H1 (cell line): Measurements from ENCODE around the gene CCDC169. TPM values are rescaled to one million over a fixed set of nuclear protein-coding genes. Genes with fewer than 3 reads are reported as not detected.

Experiments used
- CTCF ChIA-PET: fragments of 300-600 bp; sonication (Branson Sonifier 250); formaldehyde crosslinking; loops from one replicate; lab custom pipeline; 2021; ENCODE audit not compliant: partially characterized antibody; lab: Charles Lee
- POLR2A ChIA-PET: fragments of 300-600 bp; sonication (Branson Sonifier 250); formaldehyde crosslinking; loops from one replicate; lab custom pipeline; 2021; ENCODE audit warnings: inconsistent platforms; ENCODE audit not compliant: partially characterized antibody; lab: Charles Lee
- DNase-seq, 2 experiments: peaks; one replicate each; pipeline versions ENCODE4 v3.0.0 to v3.0.0-alpha.2; 2010 to 2022; ENCODE audit warnings: low spot score in 2 of 2, low read depth in 1 of 2, mixed read lengths in 1 of 2
- FAIRE-seq: peaks from 2 replicates; lab custom pipeline; 2011; peaks lifted over from hg19 to GRCh38; lab: Jason Lieb, UNC
- H2AFZ ChIP-seq: 2 replicates; pipeline ENCODE4 v1.8.1; 2012; ENCODE audit warnings: low read length, inconsistent platforms
- H2AK5ac ChIP-seq: 2 replicates; pipeline ENCODE4 v1.6.1; 2013; ENCODE audit warnings: low read depth, low read length
- H2BK120ac ChIP-seq: replicated peaks from 2 replicates; pipeline ENCODE3; 2013; ENCODE audit warnings: low read depth, low read length, inconsistent platforms
- H2BK12ac ChIP-seq: 2 replicates; pipeline ENCODE4 v1.6.1; 2013; ENCODE audit warnings: low read depth, low read length
- H2BK15ac ChIP-seq: 2 replicates; pipeline ENCODE4 v1.6.1; 2013; ENCODE audit warnings: low read length
- H2BK20ac ChIP-seq: 2 replicates; pipeline ENCODE4 v1.6.1; 2013; ENCODE audit warnings: low read length
- H2BK5ac ChIP-seq: 2 replicates; pipeline ENCODE4 v1.6.1; 2013; ENCODE audit warnings: low read depth, low read length
- H3K14ac ChIP-seq: 2 replicates; pipeline ENCODE4 v1.6.1; 2013; ENCODE audit warnings: inconsistent platforms; ENCODE audit not compliant: insufficient read length
- H3K18ac ChIP-seq: 2 replicates; pipeline ENCODE4 v1.6.1; 2013; ENCODE audit warnings: low read length; ENCODE audit errors: extremely low read depth
- H3K23ac ChIP-seq: 2 replicates; pipeline ENCODE4 v1.6.1; 2013; ENCODE audit warnings: inconsistent platforms; ENCODE audit not compliant: insufficient read length
- H3K23me2 ChIP-seq: 2 replicates; pipeline ENCODE4 v1.6.1; 2013; ENCODE audit warnings: low read depth, low read length
- H3K27ac ChIP-seq: 2 replicates; pipeline ENCODE4 v1.6.1; 2011; ENCODE audit warnings: low read depth, low read length, inconsistent platforms
- H3K27me3 ChIP-seq, 4 experiments: replicated peaks in 1 of 4; 1 replicate in 1 of 4; 2 replicates in 3 of 4; pipeline versions ENCODE4 v1.6.1 to v1.8.1; 2011 to 2013; ENCODE audit warnings: low read length in 3 of 4, mild to moderate bottlenecking in 3 of 4, inconsistent platforms in 2 of 4, mixed read lengths in 2 of 4, moderate library complexity in 1 of 4; ENCODE audit not compliant: control insufficient read depth in 3 of 4, insufficient read depth in 3 of 4; ENCODE audit errors: extremely low read depth in 1 of 4
- H3K36me3 ChIP-seq, 4 experiments: 2 replicates each; pipeline versions ENCODE4 v1.6.1 to v1.8.1; 2011 to 2013; ENCODE audit warnings: mild to moderate bottlenecking in 4 of 4, low read length in 3 of 4, moderate library complexity in 2 of 4, control low read depth in 1 of 4, inconsistent platforms in 1 of 4; ENCODE audit not compliant: insufficient read depth in 4 of 4, control insufficient read depth in 2 of 4
- H3K4ac ChIP-seq: replicated peaks from 2 replicates; pipeline ENCODE3; 2013; ENCODE audit warnings: low read length, low read depth, mixed read lengths, inconsistent platforms; ENCODE audit not compliant: insufficient read length
- H3K4me1 ChIP-seq, 4 experiments: replicated peaks in 1 of 4; 1 replicate in 1 of 4; 2 replicates in 3 of 4; pipeline versions ENCODE4 v1.6.1 to v1.8.1; 2011 to 2013; ENCODE audit warnings: low read length in 3 of 4, inconsistent platforms in 2 of 4, mixed read lengths in 1 of 4; ENCODE audit not compliant: insufficient read depth in 4 of 4, control insufficient read depth in 3 of 4
- H3K4me2 ChIP-seq, 2 experiments: 2 replicates each; pipeline versions ENCODE4 v1.6.1 to v1.8.1; 2011 to 2013; ENCODE audit warnings: low read depth in 2 of 2, low read length in 2 of 2, control low read depth in 1 of 2, inconsistent platforms in 1 of 2, mild to moderate bottlenecking in 1 of 2; ENCODE audit not compliant: insufficient read depth in 1 of 2
- H3K4me3 ChIP-seq, 4 experiments: fragments of 200-600, 300-600 bp in 1 of 4; sonication (generic), shearing (Covaris generic), sonication (Bioruptor Twin) in 1 of 4; 2 replicates each; pipeline versions ENCODE4 v1.5.1 to v1.8.1; 2011 to 2016; ENCODE audit warnings: low read length in 4 of 4, low read depth in 3 of 4, control low read depth in 2 of 4, inconsistent platforms in 2 of 4, mild to moderate bottlenecking in 2 of 4, mixed read lengths in 1 of 4, moderate library complexity in 1 of 4; ENCODE audit not compliant: insufficient read depth in 2 of 4; ENCODE audit errors: extremely low read depth in 1 of 4
- H3K56ac ChIP-seq: replicated peaks from 2 replicates; pipeline ENCODE3; 2013; ENCODE audit warnings: low read depth, mild to moderate bottlenecking, mixed read lengths, low read length, inconsistent platforms; ENCODE audit not compliant: insufficient read length
- H3K79me1 ChIP-seq: 2 replicates; pipeline ENCODE4 v1.6.1; 2013; ENCODE audit warnings: low read depth, low read length, control low read depth
- H3K79me2 ChIP-seq, 2 experiments: 2 replicates each; pipeline versions ENCODE4 v1.6.1 to v1.8.1; 2012 to 2013; ENCODE audit warnings: low read length in 2 of 2, mild to moderate bottlenecking in 2 of 2, inconsistent platforms in 1 of 2; ENCODE audit not compliant: insufficient read depth in 2 of 2, control insufficient read depth in 1 of 2
- H3K9ac ChIP-seq, 4 experiments: replicated peaks in 1 of 4; 1 replicate in 1 of 4; 2 replicates in 3 of 4; pipeline versions ENCODE4 v1.6.1 to v1.8.1; 2011 to 2013; ENCODE audit warnings: low read depth in 3 of 4, low read length in 3 of 4, control low read depth in 2 of 4, mild to moderate bottlenecking in 2 of 4, moderate library complexity in 2 of 4, inconsistent platforms in 1 of 4; ENCODE audit errors: extremely low read depth in 1 of 4
- H3K9me3 ChIP-seq, 2 experiments: 2 replicates each; pipeline versions ENCODE4 v1.6.1 to v1.8.1; 2012 to 2013; ENCODE audit warnings: mild to moderate bottlenecking in 2 of 2, moderate library complexity in 2 of 2, control low read depth in 1 of 2, inconsistent platforms in 1 of 2, low read depth in 1 of 2, low read length in 1 of 2, mixed read lengths in 1 of 2; ENCODE audit not compliant: insufficient read depth in 2 of 2
- H4K20me1 ChIP-seq, 2 experiments: replicated peaks in 1 of 2; 2 replicates each; pipeline versions ENCODE3 to v1.8.1; 2011 to 2013; ENCODE audit warnings: inconsistent platforms in 2 of 2, low read length in 2 of 2, mild to moderate bottlenecking in 1 of 2; ENCODE audit not compliant: insufficient read depth in 2 of 2, control insufficient read depth in 1 of 2
- H4K5ac ChIP-seq: 2 replicates; pipeline ENCODE4 v1.6.1; 2013; ENCODE audit warnings: low read length, low read depth, mixed read lengths, inconsistent platforms; ENCODE audit not compliant: insufficient read length
- H4K8ac ChIP-seq: 2 replicates; pipeline ENCODE4 v1.8.0; 2013; ENCODE audit warnings: mild to moderate bottlenecking, moderate library complexity, low read length, inconsistent platforms; ENCODE audit not compliant: insufficient read depth; ENCODE audit errors: extremely low read depth
- H4K91ac ChIP-seq: replicated peaks from 2 replicates; pipeline ENCODE3; 2013; ENCODE audit warnings: low read length, mixed read lengths, inconsistent platforms; ENCODE audit not compliant: insufficient read length
- ASH2L ChIP-seq: fragments of 200-600, 300-600 bp; sonication (generic); IDR thresholded peaks from one replicate; pipeline ENCODE4 v1.7.1; 2017; ENCODE audit warnings: low read length
- BRCA1 ChIP-seq: IDR thresholded peaks from 2 replicates; pipeline ENCODE4 v1.6.1; 2012; ENCODE audit warnings: low read depth, low read length, improper control_type of control experiment
- CHD1 ChIP-seq: IDR thresholded peaks from 2 replicates; pipeline ENCODE4 v1.6.1; 2012; ENCODE audit warnings: low read depth, low read length, improper control_type of control experiment
- EZH2 ChIP-seq: fragments of 200-600 bp; sonication (generic); IDR thresholded peaks from 2 replicates; pipeline ENCODE4 v1.7.1; 2012; ENCODE audit warnings: low read depth, mild to moderate bottlenecking, moderate library complexity, low read length, inconsistent platforms; ENCODE audit not compliant: severe bottlenecking
- GTF2F1 ChIP-seq: IDR thresholded peaks from 2 replicates; pipeline ENCODE4 v1.6.1; 2012; ENCODE audit warnings: low read depth, low read length, improper control_type of control experiment, borderline replicate concordance
- NRF1 ChIP-seq: IDR thresholded peaks from 2 replicates; pipeline ENCODE4 v1.6.1; 2011; ENCODE audit warnings: mild to moderate bottlenecking, low read depth, low read length, improper control_type of control experiment
- POLR2AphosphoS5 ChIP-seq: IDR thresholded peaks from 2 replicates; pipeline ENCODE4 v1.6.1; 2011; ENCODE audit warnings: low read depth, low read length
- POU5F1 ChIP-seq: IDR thresholded peaks from 2 replicates; pipeline ENCODE4 v1.6.1; 2011; ENCODE audit warnings: low read depth, mild to moderate bottlenecking, low read length, moderate library complexity
- RBBP5 ChIP-seq: IDR thresholded peaks from 2 replicates; pipeline ENCODE4 v1.7.1; 2012; ENCODE audit warnings: low read depth, mild to moderate bottlenecking, inconsistent platforms, low read length, moderate library complexity, borderline replicate concordance
- SAP30 ChIP-seq: fragments of 300-600 bp; sonication (generic); IDR thresholded peaks from 2 replicates; pipeline ENCODE4 v1.7.1; 2012; ENCODE audit warnings: low read length, moderate library complexity, mild to moderate bottlenecking, inconsistent platforms; ENCODE audit not compliant: insufficient read depth, insufficient replicate concordance
- TAF7 ChIP-seq: optimal IDR thresholded peaks from 2 replicates; pipeline ENCODE3; 2011; ENCODE audit warnings: low read depth, mild to moderate bottlenecking, inconsistent platforms, low read length, moderate library complexity, borderline replicate concordance
- YY1 ChIP-seq: IDR thresholded peaks from 2 replicates; pipeline ENCODE4 v1.6.1; 2011; ENCODE audit warnings: low read depth, mild to moderate bottlenecking, low read length
- WGBS, 2 experiments: shearing (Covaris generic) in 1 of 2; methylation state at CpG; one replicate each; pipeline versions ENCODE4 v1.1.6 to v1.1.7; 2013 to 2015; ENCODE audit warnings: low lambda C conversion rate in 2 of 2, mixed read lengths in 2 of 2, inconsistent platforms in 1 of 2, low coverage in 1 of 2, missing lambda C conversion rate in 1 of 2; ENCODE audit not compliant: insufficient replicate concordance in 2 of 2, insufficient coverage in 1 of 2, insufficient read length in 1 of 2; ENCODE audit errors: extremely low coverage in 1 of 2, missing lambda C conversion rate in 1 of 2; 5-methylcytosine and 5-hydroxymethylcytosine counted together
- polyA plus RNA-seq, 7 experiments: library from polyadenylated mRNA; depleted of rRNA in 3 of 7; stranded (reverse) in 5 of 7; unstranded in 2 of 7; fragments of >200 nt in 5 of 7; fragments of 200-250 nt in 2 of 7; gene quantifications; 1 replicate in 5 of 7; 2 replicates in 1 of 7; 4 replicates in 1 of 7; pipeline versions ENCODE4 v1.2.1 to v1.2.3, GENCODE V29; 2011 to 2013; ENCODE audit warnings: missing spikeins in 2 of 7, mixed read lengths in 2 of 7
- total RNA-seq: library from RNA; stranded (reverse); fragmentation: NEBNext Ultra II Directional; extraction: Animal tissue kit (Norgen Biotek cat#: 25700); gene quantifications from 2 replicates; pipeline ENCODE4 v1.2.1, GENCODE V29; 2021

The CCDC169 gene
- total and polyA plus RNA-seq, 2 of the 8 experiments (the other 6 are each of a cell fraction or from before 2014, with no cell fraction given), result 7.2 to 44.0 TPM

DNA sequence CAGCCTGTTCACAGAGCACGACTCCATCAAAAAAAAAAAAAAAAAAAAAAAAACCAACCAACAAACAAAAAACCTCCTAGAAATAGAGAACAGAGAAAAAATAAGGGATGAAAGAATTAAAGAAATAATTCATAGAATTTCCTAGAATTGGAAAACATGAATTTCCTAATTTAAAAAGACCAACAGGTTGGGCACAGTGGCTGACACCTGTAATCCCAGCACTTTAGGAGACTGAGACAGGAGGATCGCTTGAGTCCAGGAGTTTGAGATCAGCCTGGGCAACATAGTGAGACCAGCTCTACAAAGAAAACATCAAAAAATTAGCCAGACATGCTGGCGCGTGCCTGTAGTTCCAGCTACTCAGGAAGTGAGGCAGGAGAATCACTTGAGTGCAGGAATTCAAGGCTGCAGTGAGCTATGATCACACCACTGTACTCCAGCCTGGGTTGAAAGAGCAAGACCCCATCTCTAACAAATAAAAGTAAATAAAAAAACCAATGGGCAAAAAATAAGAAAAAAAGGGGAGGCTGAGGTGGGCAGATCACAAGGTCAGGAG, 42.1 kb upstream of the CCDC169 start:
- H3K18ac ChIP-seq, result no peak overlapping the region
- H2BK20ac ChIP-seq, result no peak overlapping the region
- H3K23ac ChIP-seq, result no peak overlapping the region
- no peak overlapping the region for H3K9ac ChIP-seq
- no peak overlapping the region for H3K4ac ChIP-seq
- no peak for DNase-seq
- ChIA-PET POLR2A (interaction anchor here (0.9 kb wide), 1 partner anchor 9 kb away, joined by 3 read pairs; no protein-coding TSS in a partner anchor), CTCF (interaction anchor here (0.7 kb wide), 1 partner anchor 74 kb away, joined by 4 read pairs; no protein-coding TSS in a partner anchor)
- H3K4me1 ChIP-seq, result peaks cover 2 to 8% (median 3%) of the 10 kb centered on the region in 4 experiments; a peak in 4 of 7 replicates
- no peaks in the 10 kb centered on the region for H3K27me3 ChIP-seq
- no peak overlapping the region for H2AK5ac ChIP-seq
- H2BK5ac ChIP-seq, result no peak overlapping the region
- no peak overlapping the region for H2BK120ac ChIP-seq
- peaks cover 0 to 2% of the 10 kb centered on the region in 2 experiments for H4K20me1 ChIP-seq
- no peak for FAIRE-seq
- no peak overlapping the region for H4K91ac ChIP-seq
- no peak overlapping the region; a peak in 1 of 4 replicates for H3K4me2 ChIP-seq
- no peak overlapping the region for H3K4me3 ChIP-seq
- no peak overlapping the region for H3K27ac ChIP-seq
- H3K14ac ChIP-seq, result no peak overlapping the region
- no peak overlapping the region for H2BK12ac ChIP-seq
- WGBS, 2 experiments, result 79% methylated on average over 3 of the region's 4 CpGs; no CpG with 5 or more reads in 1 of the 2 experiments
- no peaks in the 10 kb centered on the region for H3K79me1 ChIP-seq
- no peak overlapping the region for H2AFZ ChIP-seq
- peaks cover 7 to 98% of the 10 kb centered on the region in 2 experiments for H3K79me2 ChIP-seq
- no peak overlapping the region for H2BK15ac ChIP-seq
- H3K9me3 ChIP-seq, result no peaks in the 10 kb centered on the region
- H4K5ac ChIP-seq, result no peak overlapping the region
- H3K36me3 ChIP-seq, result peaks cover 0 to 6% (median 0%) of the 10 kb centered on the region in 4 experiments; a peak in 1 of 8 replicates
- H3K23me2 ChIP-seq, result peaks cover 1% of the 10 kb centered on the region; the same call in 1 of the 2 replicates
- H3K56ac ChIP-seq, result no peak overlapping the region
- 0 out of 2 replicates have a peak overlapping the region, but pooled peaks have one; percentile 15 for H4K8ac ChIP-seq
- TF ChIP-seq BRCA1 (no peak), YY1 (no peak), RBBP5 (no peak), CHD1 (no peak), EZH2 (no peak), NRF1 (no peak), ASH2L (no peak), POLR2AphosphoS5 (no peak), SAP30 (no peak), TAF7 (no peak), POU5F1 (no peak), GTF2F1 (no peak)
